HG02840 (cell line): Measurements from ENCODE around the gene VASH1.

Experiments
- ATAC-seq: cut with Tn5 transposase; IDR thresholded peaks from one replicate; pipeline ENCODE4 v1.9.1; 2021; ENCODE audit warnings: mild to moderate bottlenecking, moderate library complexity, moderate number of reproducible peaks; ENCODE audit not compliant: unreplicated experiment, low FRiP score

The VASH1 gene

DNA sequence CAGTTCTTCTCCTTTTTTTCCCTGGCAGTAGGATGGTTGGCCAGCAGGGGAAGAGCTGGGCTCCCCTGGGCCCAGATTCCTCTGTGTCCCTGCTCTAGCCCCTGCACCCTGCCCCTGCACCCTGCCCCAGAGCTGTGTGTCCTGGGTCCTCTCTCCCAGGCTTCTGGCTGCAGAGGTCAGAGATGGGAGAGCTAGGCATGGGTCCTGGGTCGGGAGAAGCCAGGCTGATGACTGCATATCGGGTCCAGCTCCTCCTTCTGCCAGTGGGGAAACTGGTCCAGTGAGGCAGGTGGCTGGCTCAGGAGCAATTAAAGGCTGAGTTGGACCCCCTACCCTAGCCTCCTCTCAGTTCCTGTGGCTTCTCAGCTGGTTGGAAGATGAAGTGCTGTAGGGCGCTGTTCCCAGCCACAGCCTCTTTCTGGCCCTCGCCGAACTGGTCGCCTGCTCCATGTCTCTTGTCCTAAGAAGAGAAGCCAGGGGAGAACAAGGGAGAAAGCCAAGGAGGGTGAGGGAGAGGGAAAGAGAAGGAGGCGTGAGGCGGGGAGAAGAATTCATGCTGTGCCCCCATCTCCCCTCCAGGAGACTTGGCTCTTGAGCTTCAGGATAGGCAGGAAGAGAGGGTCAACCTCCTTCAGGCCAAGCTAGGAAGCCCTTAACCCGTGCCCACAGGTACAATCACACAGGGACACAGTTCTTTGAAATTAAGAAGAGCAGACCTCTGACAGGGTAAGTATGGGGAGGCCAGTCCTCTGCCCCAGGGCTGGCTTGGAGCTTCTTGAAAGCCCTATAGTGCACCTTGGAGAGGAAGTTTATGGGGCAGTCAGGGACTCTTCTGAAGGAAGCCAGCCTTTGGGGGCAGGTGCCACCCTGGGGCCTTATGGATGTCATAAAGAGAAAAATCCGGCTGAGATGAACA is 9.5 kb downstream of the VASH1 start:
- no peak for ATAC-seq

DNA sequence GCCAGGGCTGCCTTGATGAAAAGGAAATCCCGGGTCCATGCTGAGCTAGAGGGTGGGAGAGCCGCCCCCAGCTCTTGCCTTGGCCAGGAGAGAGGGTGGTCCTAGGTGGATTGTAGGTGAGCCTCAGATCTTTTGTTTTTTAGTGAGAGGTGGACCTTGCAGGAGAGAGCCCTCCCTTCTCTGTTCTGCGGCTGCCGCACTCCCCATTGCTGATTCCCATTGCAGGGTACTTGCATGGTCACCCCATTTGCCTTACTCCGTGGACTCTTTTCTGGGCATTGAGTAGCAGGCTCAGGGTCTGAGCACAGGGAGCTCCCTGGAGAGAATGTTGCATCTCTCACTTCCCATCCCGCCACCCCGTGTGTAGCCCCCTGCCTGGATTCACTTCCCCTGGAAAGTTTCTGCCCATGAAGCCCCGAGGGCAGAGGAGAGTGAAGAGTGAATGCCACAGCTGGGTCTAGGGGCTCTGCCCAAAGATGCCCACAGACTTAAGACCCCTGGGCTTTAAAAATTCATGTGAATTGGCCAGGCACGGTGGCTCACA is 10.2 kb downstream of the VASH1 start:
- ATAC-seq, result no peak

DNA sequence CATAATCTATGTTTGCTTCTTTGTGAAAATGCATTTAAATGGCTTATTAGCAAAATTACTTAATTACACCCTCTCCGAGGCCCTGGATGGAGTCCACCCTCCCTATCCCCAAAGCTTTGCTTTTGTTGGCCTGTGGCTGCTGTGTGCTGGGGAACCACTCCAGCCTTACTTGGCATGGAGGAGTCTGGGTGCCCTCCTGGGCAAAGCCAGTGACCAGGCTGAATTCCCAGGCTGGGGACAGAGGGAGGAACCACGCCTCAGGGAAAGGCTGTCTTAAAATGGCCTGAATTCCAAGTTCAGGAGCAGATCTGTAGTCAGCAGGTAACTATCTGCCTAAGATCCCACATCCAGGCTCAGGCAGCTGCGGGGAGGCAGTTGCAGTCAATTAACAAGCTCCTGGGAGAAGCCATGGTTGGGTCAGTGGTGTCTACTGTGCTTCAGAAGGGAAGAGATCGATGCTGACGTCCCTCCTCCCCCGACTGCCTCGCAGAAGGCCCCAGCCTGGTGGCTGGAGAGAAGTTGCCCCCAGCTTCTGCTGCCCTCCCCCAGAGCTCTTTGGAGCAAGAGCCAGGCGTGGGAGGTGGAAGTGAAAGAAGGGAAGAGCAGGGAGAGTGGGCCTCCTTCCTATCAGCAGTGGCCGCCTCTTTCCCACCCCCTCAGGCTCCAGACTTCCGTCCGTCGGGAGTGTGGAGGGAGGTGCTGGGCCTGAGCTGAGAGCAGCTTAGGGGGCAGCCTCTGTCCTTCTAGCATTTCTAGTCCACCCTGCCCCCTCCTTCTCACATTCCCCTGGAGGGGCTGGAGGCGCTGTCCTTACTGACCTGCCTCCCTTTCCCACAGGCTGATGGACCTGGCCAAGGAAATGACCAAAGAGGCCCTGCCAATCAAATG is 11.3 kb downstream of the VASH1 start:
- ATAC-seq, result no peak

DNA sequence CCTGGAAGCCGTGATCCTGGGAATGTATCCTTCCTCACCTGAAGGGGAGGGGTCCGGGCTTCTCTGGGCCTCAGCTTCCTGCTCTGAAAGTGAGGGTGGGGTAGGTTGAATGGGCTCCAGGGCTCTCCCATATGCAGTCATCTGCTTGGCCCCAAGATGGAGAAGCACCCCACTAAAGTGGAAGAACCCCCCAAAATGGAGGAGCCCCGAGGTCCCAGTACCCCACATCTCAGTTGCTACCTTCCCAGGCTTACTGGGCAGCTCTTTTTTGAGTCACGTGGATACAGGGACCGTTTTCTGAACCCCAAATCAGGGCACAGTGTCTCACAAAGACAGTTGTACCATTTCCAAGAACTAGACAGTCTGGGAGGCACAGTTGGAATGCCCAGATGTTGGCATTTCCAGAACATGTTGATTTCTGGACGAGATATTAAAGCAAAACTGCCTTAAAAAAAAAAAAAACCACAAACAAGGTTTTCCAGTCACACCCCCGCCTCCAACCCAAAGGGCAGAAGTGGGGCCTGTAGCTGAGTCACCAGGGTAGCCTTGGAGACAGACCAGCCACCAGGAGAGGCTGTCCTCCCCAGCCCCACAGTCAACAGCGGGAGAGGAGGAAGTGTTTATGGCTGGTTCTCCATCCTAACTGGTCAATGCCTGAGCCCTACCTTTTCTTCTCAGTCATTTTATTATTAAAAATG is 12.1 kb downstream of the VASH1 start:
- ATAC-seq, result no peak

DNA sequence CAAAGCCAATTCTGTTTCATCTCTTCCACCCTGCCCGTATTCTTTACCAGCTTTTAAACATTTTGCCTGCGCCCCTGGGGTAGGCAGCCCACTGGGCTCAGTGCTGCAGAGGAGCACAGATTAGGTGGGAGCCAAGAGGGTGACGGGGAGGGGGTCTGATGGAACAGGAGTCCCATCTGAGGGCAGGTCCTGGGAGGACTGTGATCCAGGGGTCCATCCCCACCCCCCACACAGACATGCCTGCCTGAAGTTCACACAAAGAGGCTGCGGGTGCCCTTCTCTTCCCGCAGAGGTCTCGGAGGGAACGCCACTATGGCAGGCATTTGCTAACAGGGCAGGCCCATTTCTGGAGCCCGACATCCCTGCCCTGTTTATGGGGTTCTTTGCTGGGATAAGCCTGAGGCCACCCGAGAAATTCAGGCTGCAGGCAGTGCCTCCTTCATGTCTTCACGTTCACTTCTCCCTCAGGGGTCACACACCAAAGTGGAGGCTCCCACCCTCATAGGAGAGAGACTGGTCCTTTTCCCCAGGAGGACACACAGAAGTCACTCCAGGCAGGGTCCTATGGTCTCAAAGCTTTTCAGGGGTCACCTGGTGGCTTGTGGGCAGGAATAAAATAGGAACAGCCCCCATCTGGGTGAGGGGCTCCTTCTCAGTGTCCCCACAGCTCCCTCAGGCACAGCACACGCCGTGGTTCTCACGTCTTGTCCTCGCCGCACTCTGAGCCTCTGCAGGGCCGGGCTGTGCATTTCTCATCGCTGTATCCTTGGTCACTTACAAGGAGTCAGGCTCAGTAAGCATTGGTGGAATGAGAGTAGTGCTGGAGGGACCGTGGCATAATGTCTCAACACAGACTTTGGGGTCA is 12.9 kb downstream of the VASH1 start:
- no peak for ATAC-seq

DNA sequence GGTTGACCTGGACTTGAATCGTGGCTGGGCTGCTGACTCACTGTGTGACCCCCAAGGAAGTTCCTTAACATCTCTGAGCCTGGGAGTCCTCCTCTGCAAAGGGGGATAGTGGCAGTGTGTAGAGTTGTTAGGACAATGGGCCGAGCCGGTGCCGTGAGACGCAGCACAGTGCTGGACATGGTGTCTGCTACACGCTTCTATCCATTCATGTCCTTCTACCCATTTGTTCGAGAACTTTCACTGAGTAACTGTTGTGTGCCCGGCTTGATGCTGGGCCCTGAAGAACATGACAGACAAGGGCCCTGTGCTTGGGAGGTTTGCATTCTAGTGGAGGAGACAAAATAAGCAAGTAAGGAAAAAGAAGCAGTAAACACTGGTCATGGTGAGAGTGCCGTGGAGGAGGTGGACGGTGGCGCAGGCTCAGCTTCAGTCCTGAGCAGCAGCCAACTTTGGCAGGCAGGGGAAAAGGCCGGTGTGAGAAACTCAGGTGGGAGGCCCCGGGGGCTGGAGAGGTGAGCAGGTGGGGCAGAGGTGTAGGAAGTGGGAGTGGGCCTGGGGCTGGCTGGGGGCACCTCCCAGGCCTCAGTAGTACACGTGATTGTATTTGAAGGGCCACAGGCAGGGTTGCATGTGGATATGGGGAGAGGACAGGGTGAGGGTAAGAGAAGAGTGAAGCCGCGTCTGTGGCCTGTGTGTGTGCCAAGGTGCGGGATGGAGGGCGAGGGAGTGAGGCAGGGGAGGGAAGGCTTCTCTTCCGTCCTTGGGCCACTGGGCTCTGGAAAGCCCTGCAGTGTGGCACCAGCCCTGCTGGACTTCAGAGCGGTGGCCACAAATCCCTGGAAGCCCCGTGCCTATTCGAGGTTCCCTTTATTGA is 13.8 kb downstream of the VASH1 start:
- no peak for ATAC-seq

DNA sequence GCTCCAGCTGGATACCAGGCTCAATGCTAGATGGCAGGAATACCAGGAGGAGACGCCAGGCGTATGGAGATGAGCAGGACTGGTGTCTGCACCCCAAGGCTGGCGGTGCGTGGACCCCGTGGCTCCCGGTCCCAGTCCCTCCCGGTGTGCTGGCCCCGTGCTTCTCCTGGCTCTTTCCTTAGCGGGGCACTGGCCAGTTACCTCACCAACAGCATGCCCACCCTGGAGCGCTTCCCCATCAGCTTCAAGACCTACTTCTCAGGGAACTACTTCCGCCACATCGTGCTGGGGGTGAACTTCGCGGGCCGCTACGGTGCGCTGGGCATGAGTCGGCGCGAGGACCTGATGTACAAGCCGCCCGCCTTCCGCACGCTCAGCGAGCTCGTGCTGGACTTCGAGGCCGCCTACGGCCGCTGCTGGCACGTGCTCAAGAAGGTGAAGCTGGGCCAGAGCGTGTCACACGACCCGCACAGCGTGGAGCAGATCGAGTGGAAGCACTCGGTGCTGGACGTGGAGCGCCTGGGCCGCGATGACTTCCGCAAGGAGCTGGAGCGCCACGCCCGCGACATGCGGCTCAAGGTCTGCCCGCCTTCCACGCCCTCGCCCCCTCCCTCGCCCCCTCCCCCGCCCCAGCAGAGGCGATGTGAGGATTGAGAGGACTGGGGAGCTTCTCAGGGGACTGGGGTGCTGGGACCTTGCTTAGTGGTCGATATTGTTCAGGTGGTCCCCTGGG is 14.6 kb downstream of the VASH1 start:
- no peak for ATAC-seq

DNA sequence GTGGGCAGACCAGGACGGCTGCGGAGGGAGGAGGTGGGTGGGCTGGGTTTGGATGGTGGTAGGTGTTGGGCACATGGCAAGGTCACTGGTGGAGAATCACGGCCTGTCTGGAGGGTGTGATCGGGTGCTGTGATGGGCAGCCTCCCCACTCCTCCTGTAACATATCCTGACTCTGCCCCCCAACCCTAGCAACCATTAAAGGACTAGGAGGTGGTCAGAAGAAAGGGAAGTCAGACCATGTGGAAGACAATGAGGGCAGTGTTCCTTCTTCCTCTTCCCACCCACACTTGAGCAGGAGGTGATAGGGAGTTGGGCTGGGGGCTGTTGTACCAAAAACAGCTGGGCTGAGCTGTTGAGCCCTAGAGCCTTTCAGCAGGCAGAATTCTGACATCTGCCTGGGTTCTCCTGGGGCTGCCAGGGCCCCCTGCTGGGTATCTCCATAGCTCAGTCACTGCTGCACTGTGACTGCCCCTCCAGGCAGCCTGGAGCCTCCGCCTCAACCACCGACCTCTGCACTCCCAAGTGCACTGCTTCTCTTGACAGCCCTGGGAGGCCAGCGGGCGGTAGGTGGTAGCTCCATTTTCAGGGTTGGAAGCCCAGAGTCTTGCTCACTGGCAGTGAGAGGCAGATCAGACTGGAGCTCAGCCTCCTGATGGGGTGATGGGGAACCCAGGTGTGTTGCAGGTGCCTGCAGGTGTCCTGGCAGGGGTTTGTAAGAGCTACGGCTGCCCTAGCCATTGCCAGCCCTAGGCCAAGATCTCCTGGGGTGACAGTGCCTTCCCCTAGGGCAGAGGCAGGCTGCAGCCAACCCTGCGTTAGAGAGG is 15.4 kb downstream of the VASH1 start:
- ATAC-seq, result no peak

DNA sequence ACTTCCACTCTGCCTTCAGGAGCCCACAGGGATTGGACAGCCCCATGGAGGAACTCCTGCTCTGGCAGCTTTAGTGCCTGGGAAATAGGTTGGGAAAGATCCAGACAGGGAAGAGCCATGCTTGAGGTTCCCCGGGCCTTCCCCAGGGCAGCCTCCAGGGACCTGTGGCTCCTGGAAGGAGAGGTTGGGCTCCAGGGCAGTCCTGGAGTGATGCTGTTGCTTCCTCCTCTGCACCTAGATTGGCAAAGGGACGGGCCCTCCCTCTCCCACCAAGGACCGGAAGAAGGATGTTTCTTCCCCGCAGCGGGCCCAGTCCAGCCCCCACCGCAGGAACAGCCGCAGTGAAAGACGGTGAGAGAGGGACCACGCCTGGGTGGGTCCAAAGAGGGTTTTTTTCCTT is 16.5 kb downstream of the VASH1 start:
- no peak for ATAC-seq

DNA sequence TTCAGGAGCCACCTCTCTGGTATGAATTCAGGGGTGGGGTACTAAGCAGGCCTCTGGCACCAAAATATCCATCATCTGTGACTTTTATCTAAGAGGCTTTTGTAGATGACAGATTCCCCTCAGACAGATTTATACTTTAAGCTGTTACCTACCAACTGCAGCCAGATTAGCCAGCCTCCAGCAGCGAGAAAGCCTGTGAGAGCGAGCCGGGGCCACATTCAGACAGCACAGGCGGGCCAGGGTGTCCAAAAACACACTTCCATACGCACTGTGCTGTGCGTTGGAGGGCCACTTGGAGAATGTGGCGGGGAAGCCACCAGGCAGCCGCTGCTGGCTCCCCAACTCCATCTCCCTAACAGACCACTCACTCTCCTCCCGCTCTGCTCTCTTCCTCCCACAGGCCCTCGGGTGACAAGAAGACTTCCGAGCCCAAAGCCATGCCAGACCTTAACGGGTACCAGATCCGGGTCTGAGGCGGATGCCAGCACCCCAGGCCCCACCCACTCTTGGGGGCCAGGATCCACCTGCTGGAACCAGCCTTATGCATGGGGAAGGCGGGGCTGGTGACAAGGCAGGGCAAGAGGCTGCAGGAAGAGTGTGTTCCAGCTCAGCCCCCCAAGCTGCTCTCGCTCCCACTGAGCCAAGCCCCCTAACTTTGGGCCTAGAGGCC is 17.4 kb downstream of the VASH1 start:
- no peak for ATAC-seq

DNA sequence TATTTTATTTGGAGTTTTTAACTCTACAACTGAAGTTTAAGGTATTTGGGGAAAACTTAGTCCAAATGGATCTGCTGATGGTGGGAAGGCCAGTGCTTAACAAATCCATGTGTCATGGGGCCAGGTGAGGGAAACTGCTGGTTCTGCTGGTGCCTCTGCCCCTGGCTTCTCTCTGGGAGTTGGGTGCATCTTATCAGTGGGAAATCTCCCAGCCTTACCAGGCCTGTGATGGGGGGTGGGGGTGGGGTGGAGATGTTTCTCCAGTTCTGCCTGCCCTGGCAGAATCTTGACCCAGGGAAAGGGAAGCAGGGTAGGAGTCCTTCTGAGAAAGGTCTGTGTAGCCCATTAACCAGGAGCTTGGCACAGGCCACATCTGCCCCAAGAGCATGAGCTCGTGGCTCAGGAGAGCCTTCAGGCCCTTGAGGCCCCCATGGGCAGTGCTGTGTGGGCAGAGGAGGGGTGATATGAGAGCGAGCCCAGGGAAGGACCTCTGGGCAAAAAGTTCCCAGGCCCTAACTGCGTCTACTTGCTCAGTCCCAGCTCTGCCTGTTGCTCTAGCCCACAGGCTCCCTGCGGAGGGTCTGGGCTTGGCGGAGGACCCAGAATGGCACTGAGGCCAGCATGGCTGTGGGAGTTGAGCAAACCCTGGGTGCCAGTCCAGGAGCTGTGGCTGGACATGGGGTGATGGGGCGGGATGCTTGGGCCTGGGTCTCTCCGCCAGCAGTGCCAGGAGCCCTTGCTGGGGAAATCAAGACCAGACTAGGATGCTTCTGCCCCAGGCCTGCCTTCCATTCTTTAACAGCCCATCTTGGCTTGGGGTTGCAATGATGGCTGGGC is 18.2 kb downstream of the VASH1 start:
- ATAC-seq, result no peak

DNA sequence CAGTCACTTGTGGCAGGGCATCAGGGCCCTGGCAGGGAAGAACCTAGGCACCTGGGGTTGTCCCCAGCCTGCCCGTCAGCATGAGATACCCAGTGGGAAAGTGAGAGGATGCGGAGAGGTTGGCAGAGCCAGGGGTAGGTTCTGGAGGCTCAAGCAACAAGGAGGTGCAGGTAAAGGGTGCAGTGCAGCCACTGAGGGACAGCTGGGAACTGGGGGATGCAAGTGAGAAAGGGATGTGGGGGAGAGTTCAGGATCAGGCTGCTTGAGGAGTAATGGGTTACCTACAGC is 18.7 kb downstream of the VASH1 start:
- ATAC-seq, result no peak

DNA sequence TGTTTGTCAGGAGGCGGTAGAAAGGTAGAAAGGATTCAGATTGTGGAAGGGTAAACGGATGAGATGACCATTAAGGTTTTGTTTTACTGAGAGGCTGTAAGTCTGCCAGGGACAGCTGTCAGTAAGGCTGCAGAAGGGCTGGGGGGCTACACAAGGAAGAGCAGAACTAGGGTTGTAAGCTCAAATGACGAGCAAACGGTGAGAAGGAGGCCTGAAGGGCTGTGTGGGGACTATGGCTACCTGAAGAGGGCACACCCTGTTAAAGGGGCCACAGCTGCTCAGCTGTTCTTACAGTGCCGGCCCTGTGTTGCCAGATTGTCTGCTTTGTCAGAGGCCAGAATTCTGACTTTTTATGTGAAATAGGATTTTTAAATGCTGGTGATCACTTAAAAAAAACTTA is 19.1 kb downstream of the VASH1 start:
- no peak for ATAC-seq

DNA sequence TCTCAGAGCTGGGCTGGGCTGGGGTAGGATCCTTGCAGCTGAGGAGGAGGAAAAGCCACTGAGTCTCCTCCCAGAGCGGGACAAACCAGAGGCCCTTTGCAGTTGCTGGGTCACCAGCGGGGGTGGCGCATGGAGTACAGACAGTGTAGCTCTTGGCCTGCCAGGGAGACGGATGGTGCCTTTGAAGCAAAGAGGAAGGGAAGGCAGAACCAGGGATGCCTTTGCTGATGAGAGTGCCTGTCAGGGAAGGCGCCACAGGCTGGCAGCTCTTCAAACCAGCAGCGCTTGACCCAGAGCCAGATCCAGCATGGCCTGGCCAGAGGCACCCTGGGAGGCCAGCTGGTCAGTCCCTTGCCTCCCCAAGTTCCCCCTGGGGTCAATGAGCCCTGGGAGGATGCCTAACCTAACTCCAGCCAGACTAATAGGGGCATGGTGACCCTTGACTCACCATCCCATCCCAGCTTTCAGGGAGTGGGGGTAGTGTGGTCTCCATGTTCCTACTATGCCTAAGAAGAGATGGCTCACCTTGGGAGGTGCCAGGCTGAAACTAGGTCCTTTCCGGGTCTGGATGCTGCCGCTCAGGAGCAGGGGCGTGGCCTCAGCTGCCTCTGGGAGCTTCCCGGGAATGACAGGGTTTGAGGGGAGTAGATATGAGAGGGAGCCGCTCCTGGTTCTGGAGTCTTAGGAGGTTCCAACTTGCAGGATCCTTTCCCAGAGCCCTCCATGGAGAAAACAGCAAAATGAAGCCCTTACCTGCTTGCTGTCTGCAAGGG is 19.8 kb downstream of the VASH1 start:
- no peak for ATAC-seq

DNA sequence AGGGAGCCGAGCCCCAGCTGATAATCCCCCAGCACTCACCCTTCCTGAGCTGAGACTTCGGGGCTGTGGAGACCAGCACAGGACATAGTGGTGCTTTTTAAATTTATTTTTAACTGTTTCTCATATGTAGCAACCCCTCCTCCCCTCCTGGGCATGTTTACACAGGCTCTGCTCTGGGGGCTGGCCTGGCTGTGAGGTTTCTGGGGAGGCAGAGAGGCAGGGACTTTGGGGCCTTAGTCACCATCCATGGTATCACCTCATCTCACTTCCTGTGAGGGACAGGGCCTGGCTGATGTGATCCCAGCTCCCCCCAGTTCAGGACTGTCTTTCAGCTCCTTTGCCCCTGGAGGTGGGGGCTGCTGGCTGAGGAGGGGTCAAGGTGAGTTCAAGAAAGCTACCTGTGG is 20.4 kb downstream of the VASH1 start:
- no peak for ATAC-seq
